Amygdala (tissue), 56 donors: Measurements from ENCODE around the gene FLNA.
"Not testable (repeated sequence)": the region's sequence is repeated elsewhere in the genome, so short reads cannot be mapped to it uniquely, and the experiment has no call there.

Source experiments
- DNase-seq, 56 donors: peaks; one replicate each; lab custom pipeline; 2025; lab: John Stamatoyannopoulos, UW

The FLNA gene

GRCh38 chrX:154348646-154349358 is 25.6 kb downstream of the FLNA start:
- no peak for DNase-seq

GRCh38 chrX:154348114-154348531 is 26.3 kb downstream of the FLNA start:
- DNase-seq = no peak

GRCh38 chrX:154343620-154344019 is 30.8 kb downstream of the FLNA start:
- DNase-seq = not testable (repeated sequence)

- not testable (repeated sequence) for DNase-seq
Observed at GRCh38 chrX:154343063-154343462, 31.4 kb downstream of the FLNA start.

GRCh38 chrX:154341399-154342298 is 32.8 kb downstream of the FLNA start:
- DNase-seq = not testable (repeated sequence)

- no peak for DNase-seq
Observed at GRCh38 chrX:154334496-154334895, 39.9 kb downstream of the FLNA start.

GRCh38 chrX:154333837-154334271 is 40.6 kb downstream of the FLNA start:
- no peak for DNase-seq

GRCh38 chrX:154333116-154333515 is 41.3 kb downstream of the FLNA start:
- no peak for DNase-seq

GRCh38 chrX:154332561-154332960 is 41.9 kb downstream of the FLNA start:
- no peak for DNase-seq

- no peak for DNase-seq
Observed at GRCh38 chrX:154329294-154329693, 45.1 kb downstream of the FLNA start.

- DNase-seq = no peak
Observed at GRCh38 chrX:154328646-154329045, 45.8 kb downstream of the FLNA start.

- DNase-seq = no peak
Observed at GRCh38 chrX:154327038-154327820, 47.2 kb downstream of the FLNA start.

- no peak for DNase-seq
Observed at GRCh38 chrX:154325541-154325940, 48.9 kb downstream of the FLNA start.

GRCh38 chrX:154323537-154323936 is 50.9 kb downstream of the FLNA start:
- DNase-seq = no peak

- DNase-seq = no peak
Observed at GRCh38 chrX:154322890-154323289, 51.5 kb downstream of the FLNA start.

GRCh38 chrX:154321594-154321993 is 52.8 kb downstream of the FLNA start:
- DNase-seq = peak in 6 of 56 donors; percentile 1 to 29 (median 6)

GRCh38 chrX:154321152-154321551 is 53.3 kb downstream of the FLNA start:
- no peak for DNase-seq

- DNase-seq = no peak
Observed at GRCh38 chrX:154320406-154320805, 54.0 kb downstream of the FLNA start.

- DNase-seq = no peak
Observed at GRCh38 chrX:154317391-154317995, 56.9 kb downstream of the FLNA start.

- no peak for DNase-seq
Observed at GRCh38 chrX:154315416-154315815, 59.0 kb downstream of the FLNA start.
